ENCODE measurements around the gene ELAVL1.
"Not testable (repeated sequence)": the region's sequence is repeated elsewhere in the genome, so short reads cannot be mapped to it uniquely, and the experiment has no call there.

The ELAVL1 gene

GRCh38 chr19:8005534-8006256 is at the start of gene ELAVL1:
ELAVL1 (minus strand) TSS chr19:8005641; CDS start chr19:7991815, 13,826 bp downstream.
- DNase-seq: peak; percentile 32

- no peak for DNase-seq
Measured at GRCh38 chr19:8054169-8054568, 48.7 kb upstream of the ELAVL1 start.

GRCh38 chr19:8052464-8052859 is 47.0 kb upstream of the ELAVL1 start, which contains the start of gene CCL25:
CCL25 (plus strand) TSS chr19:8052760; CDS start chr19:8053050, 290 bp downstream.
- DNase-seq: no peak

- DNase-seq: peak; percentile 75
Measured at GRCh38 chr19:8050274-8051096, 45.0 kb upstream of the ELAVL1 start.

GRCh38 chr19:8046569-8047165 is 41.2 kb upstream of the ELAVL1 start:
- DNase-seq: no peak

GRCh38 chr19:8045872-8046568 is 40.6 kb upstream of the ELAVL1 start:
- no peak for DNase-seq

- DNase-seq: no peak
Measured at GRCh38 chr19:8044018-8044417, 38.6 kb upstream of the ELAVL1 start.

- no peak for DNase-seq
Measured at GRCh38 chr19:8042900-8043299, 37.5 kb upstream of the ELAVL1 start.

GRCh38 chr19:8041531-8041931 is 36.1 kb upstream of the ELAVL1 start:
- no peak for DNase-seq

- no peak for DNase-seq
Measured at GRCh38 chr19:8039231-8039630, 33.8 kb upstream of the ELAVL1 start.

GRCh38 chr19:8038815-8039214 is 33.4 kb upstream of the ELAVL1 start:
- no peak for DNase-seq

- no peak for DNase-seq
Measured at GRCh38 chr19:8036434-8037099, 31.1 kb upstream of the ELAVL1 start.

GRCh38 chr19:8034178-8034525 is 28.7 kb upstream of the ELAVL1 start:
- DNase-seq: no peak

GRCh38 chr19:8033287-8034177 is 28.1 kb upstream of the ELAVL1 start:
- DNase-seq: not testable (repeated sequence)

GRCh38 chr19:8030960-8031359 is 25.5 kb upstream of the ELAVL1 start:
- no peak for DNase-seq

GRCh38 chr19:8028951-8029491 is 23.6 kb upstream of the ELAVL1 start:
- no peak for DNase-seq

- no peak for DNase-seq
Measured at GRCh38 chr19:8025316-8025715, 19.9 kb upstream of the ELAVL1 start.

GRCh38 chr19:8024256-8024655 is 18.8 kb upstream of the ELAVL1 start:
- DNase-seq: not testable (repeated sequence)

- DNase-seq: no peak
Measured at GRCh38 chr19:8023371-8023770, 17.9 kb upstream of the ELAVL1 start.

- no peak for DNase-seq
Measured at GRCh38 chr19:8022275-8022674, 16.8 kb upstream of the ELAVL1 start.

- DNase-seq: no peak
Measured at GRCh38 chr19:8021374-8021773, 15.9 kb upstream of the ELAVL1 start.
